ENCODE data around the gene CYFIP2.

The CYFIP2 gene

DNA sequence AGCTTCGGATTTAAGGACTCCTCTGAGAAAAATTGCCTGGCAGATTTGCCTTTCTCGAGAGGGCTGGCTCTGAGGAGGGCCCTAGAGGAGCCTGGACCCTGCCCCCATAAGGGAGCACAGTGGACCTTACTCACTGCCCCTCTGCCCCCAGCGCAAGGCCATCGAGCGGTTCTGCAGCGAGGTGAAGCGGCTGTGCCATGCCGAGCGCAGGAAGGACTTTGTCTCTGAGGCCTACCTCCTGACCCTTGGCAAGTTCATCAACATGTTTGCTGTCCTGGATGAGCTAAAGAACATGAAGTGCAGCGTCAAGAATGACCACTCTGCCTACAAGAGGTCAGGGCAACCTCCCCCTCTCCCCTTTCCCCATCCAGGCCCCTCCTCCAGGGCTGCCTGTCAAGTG is 34.6 kb downstream of the CYFIP2 start:
- Mint-ChIP-seq H3K27ac (no peak overlapping the region), H3K9me3 (peaks cover 5% of the 10 kb centered on the region), H3K4me1 (no peaks in the 10 kb centered on the region), H3K27me3 (ENCODE audit: low read depth, poor library complexity) (peaks cover 11% of the 10 kb centered on the region), H3K36me3 (ENCODE audit: low read depth) (peaks cover 12% of the 10 kb centered on the region), H3K4me3 (no peak overlapping the region)
- TF ChIP-seq, protein P1, sequence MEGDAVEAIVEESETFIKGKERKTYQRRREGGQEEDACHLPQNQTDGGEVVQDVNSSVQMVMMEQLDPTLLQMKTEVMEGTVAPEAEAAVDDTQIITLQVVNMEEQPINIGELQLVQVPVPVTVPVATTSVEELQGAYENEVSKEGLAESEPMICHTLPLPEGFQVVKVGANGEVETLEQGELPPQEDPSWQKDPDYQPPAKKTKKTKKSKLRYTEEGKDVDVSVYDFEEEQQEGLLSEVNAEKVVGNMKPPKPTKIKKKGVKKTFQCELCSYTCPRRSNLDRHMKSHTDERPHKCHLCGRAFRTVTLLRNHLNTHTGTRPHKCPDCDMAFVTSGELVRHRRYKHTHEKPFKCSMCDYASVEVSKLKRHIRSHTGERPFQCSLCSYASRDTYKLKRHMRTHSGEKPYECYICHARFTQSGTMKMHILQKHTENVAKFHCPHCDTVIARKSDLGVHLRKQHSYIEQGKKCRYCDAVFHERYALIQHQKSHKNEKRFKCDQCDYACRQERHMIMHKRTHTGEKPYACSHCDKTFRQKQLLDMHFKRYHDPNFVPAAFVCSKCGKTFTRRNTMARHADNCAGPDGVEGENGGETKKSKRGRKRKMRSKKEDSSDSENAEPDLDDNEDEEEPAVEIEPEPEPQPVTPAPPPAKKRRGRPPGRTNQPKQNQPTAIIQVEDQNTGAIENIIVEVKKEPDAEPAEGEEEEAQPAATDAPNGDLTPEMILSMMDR (IDR thresholded peaks at IDR 0.05) = no peak
- no peak for DNase-seq

DNA sequence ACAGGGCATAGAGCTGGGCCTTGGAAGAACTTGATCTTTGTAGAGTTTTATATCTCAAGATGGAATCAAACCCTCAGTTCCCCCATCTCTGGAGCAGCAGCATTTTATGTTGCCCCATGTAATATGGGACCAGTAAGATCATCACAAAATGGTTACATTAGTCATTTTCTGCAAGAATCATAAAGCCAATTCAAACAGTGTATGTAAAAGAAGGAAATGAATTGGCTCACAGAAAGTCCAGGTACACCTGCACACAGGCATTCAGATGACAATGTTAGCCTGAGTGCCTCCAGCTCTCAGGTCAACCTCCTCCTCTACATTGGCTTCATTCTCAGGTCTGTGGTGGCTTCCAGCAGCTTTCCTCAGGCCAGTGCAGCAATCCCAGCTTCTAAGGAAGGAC is 35.1 kb downstream of the CYFIP2 start:
- no peaks in the 10 kb centered on the region for H3K4me1 Mint-ChIP-seq
- DNase-seq = no peak
- TF ChIP-seq, protein P1 (IDR thresholded peaks at IDR 0.05) = no peak
- H3K4me3 Mint-ChIP-seq = no peak overlapping the region
- H3K36me3 Mint-ChIP-seq (ENCODE audit: low read depth) = peaks cover 12% of the 10 kb centered on the region
- peaks cover 5% of the 10 kb centered on the region for H3K9me3 Mint-ChIP-seq
- peaks cover 11% of the 10 kb centered on the region for H3K27me3 Mint-ChIP-seq (ENCODE audit: low read depth, poor library complexity)
- H3K27ac Mint-ChIP-seq = no peak overlapping the region

DNA sequence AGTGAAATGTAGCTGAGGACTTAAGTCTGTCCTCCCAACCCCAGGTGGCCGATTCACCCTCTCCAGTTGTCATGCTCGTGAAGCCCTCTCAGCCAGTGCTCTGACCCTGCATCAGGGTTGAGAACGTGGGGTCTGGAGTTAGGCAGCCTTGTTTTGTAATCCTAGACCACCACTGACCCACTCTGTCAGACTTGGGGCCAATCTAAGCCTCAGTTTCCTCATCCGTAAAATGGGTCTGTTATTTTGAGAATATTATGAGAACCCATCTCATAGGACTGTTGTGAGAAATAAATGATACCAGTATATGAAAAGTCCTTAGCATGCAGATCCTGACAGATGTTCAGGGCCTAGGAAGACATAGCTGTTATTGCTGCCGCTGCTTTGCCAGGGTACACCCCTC is 37.1 kb downstream of the CYFIP2 start:
- Mint-ChIP-seq H3K4me3 (no peak overlapping the region), H3K9me3 (peaks cover 5% of the 10 kb centered on the region), H3K4me1 (no peaks in the 10 kb centered on the region), H3K27ac (no peak overlapping the region), H3K27me3 (ENCODE audit: low read depth, poor library complexity) (peaks cover 4% of the 10 kb centered on the region), H3K36me3 (ENCODE audit: low read depth) (peaks cover 12% of the 10 kb centered on the region)
- TF ChIP-seq, protein P1 (IDR thresholded peaks at IDR 0.05) = no peak
- no peak for DNase-seq

DNA sequence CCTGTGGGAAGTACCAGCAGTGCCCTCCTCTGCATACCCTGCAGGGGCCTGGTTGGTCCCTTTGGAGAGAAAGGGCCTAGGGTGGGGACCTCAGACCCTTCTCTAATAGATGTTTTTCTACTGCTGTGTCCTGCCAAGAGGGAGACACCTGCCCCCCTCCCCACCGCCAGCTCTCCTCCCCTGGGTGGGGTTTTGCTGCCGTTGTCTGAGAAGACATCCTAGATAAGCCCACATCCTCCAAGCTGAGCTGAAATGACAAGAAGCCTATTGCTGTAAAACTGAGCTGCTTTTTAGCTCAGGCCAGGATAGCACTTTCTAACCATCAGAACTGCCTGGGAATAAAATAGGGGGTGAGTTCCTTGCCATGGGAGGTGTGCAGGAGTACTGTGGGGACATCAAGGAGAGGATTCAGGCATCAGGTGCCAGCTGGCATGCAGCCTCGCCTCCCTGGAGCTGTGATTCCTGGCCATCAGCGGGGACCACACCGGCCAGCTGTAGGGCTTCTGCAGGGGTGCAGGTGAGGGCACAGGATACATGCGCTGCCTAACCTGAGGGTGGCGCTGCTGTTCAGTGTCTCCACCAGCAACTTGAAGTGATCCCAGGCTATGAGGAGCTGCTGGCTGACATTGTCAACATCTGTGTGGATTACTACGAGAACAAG is 37.9 kb downstream of the CYFIP2 start:
- peaks cover 4% of the 10 kb centered on the region for H3K27me3 Mint-ChIP-seq (ENCODE audit: low read depth, poor library complexity)
- peaks cover 5% of the 10 kb centered on the region for H3K9me3 Mint-ChIP-seq
- H3K36me3 Mint-ChIP-seq (ENCODE audit: low read depth) = peaks cover 7% of the 10 kb centered on the region
- TF ChIP-seq, protein P1 (IDR thresholded peaks at IDR 0.05) = peak; percentile 13
- no peaks in the 10 kb centered on the region for H3K4me1 Mint-ChIP-seq
- no peak overlapping the region for H3K4me3 Mint-ChIP-seq
- no peak overlapping the region for H3K27ac Mint-ChIP-seq
- peak; percentile 20 for DNase-seq

DNA sequence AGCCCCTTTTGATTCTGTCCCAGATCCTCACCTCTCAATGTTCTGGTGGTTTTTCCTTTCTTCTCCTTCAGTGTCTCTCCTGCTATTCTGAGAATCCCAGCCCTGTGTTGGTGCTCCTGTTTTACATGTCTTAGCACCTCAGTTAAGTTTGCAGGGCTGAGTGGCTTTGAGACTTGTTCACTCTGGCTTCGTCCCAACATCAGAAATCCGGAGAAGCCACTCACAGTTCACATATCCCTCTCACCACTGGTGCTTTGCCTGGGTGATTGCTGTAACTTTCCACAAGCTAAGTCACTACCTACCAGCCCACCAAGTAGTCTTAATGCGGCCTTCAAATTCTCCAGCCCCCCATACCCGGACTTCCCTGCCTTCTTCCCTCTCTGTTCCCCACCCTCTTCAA is 40.2 kb downstream of the CYFIP2 start:
- Mint-ChIP-seq H3K36me3 (ENCODE audit: low read depth) (no peaks in the 10 kb centered on the region), H3K4me3 (no peak overlapping the region), H3K9me3 (no peaks in the 10 kb centered on the region), H3K27ac (no peak overlapping the region), H3K27me3 (ENCODE audit: low read depth, poor library complexity) (no peaks in the 10 kb centered on the region), H3K4me1 (no peaks in the 10 kb centered on the region)
- DNase-seq = no peak
- TF ChIP-seq, protein P1 (IDR thresholded peaks at IDR 0.05) = no peak
